Testis (tissue), 3 donors: Measurements from ENCODE around the gene DVL1. TPM values are rescaled to one million over a fixed set of nuclear protein-coding genes. Genes with fewer than 3 reads are reported as not detected.

ENCODE experiments used
- DNase-seq: peaks from one replicate; pipeline ENCODE4 v3.0.0-alpha.2; 2019
- H3K27ac ChIP-seq, 2 donors: fragments of 200-600 bp; sonication (generic); one replicate each; pipeline ENCODE4 v1.5.1; 2019
- H3K27me3 ChIP-seq: fragments of 200-600 bp; sonication (generic); one replicate; pipeline ENCODE4 v1.5.1; 2019
- H3K36me3 ChIP-seq: fragments of 200-600 bp; sonication (generic); one replicate; pipeline ENCODE4 v1.5.1; 2017; ENCODE audit warnings: low read depth; ENCODE audit errors: missing control alignments
- H3K4me1 ChIP-seq: fragments of 200-600 bp; sonication (generic); one replicate; pipeline ENCODE4 v1.5.1; 2019
- H3K4me3 ChIP-seq, 2 donors: fragments of 200-600 bp; sonication (generic); one replicate each; pipeline ENCODE4 v1.5.1; 2017 to 2019
- H3K9me3 ChIP-seq: fragments of 200-600 bp; sonication (generic); one replicate; pipeline ENCODE4 v1.5.1; 2017
- POLR2A ChIP-seq: fragments of 450-650 bp; IDR thresholded peaks from one replicate; pipeline ENCODE4 v1.6.1; 2017; ENCODE audit warnings: antibody characterized with exemption, mild to moderate bottlenecking, moderate library complexity
- WGBS, 2 donors: methylation state at CpG; one replicate each; pipeline ENCODE4 v1.1.5; 2018; 5-methylcytosine and 5-hydroxymethylcytosine counted together
- intact Hi-C: fragments of 100-400 bp; cut with DNase I; formaldehyde crosslinking; loops from one replicate; pipeline ENCODE4 v1.15.1; 2023; ENCODE audit warnings: low total_unique reads
- polyA plus RNA-seq: library from polyadenylated mRNA; stranded (reverse); fragments of 350-450 nt; fragmentation: Illumina TruSeq; extraction: RNeasy Lipid Tissue Mini Kit (QIAGEN cat#74804); gene quantifications from one replicate; pipeline ENCODE4 v1.2.3, GENCODE V29; 2014; ENCODE audit warnings: low read depth, low replicate concordance; ENCODE audit not compliant: insufficient read depth
- total RNA-seq, 2 donors: library from RNA; depleted of rRNA; stranded (reverse); fragments of >200 nt; gene quantifications; one replicate each; pipeline ENCODE4 v1.2.3, GENCODE V29; 2016
- TF ChIP-seq, protein P1 (sequence below), 3 experiments: fragments of 450-650 bp in 2 of 3; fragments of 200-600 bp in 1 of 3; sonication (generic) in 1 of 3; IDR thresholded peaks; one replicate each; pipeline ENCODE4 v1.5.1; 2016 to 2019; ENCODE audit warnings: antibody characterized with exemption in 3 of 3, mild to moderate bottlenecking in 2 of 3, moderate library complexity in 1 of 3

The DVL1 gene
- total and polyA plus RNA-seq, 3 donors from 2014 or later, result 65.8 to 183 (median 169) TPM

GRCh38 chr1:1328254-1328653 is 21.0 kb downstream of the DVL1 start:
- Histone ChIP-seq H3K4me1 (peaks cover 18% of the 10 kb centered on the region), H3K27ac (no peak overlapping the region), H3K27me3 (no peaks in the 10 kb centered on the region), H3K36me3 (no peaks in the 10 kb centered on the region), H3K4me3 (no peak overlapping the region), H3K9me3 (no peaks in the 10 kb centered on the region)
- DNase-seq, result no peak
- WGBS, 2 donors, result 89 to 92% methylated on average over 10 to 15 of the region's 15 CpGs
- intact Hi-C loops, result no loop called here
- no peak for TF ChIP-seq POLR2A
- TF ChIP-seq, protein P1, sequence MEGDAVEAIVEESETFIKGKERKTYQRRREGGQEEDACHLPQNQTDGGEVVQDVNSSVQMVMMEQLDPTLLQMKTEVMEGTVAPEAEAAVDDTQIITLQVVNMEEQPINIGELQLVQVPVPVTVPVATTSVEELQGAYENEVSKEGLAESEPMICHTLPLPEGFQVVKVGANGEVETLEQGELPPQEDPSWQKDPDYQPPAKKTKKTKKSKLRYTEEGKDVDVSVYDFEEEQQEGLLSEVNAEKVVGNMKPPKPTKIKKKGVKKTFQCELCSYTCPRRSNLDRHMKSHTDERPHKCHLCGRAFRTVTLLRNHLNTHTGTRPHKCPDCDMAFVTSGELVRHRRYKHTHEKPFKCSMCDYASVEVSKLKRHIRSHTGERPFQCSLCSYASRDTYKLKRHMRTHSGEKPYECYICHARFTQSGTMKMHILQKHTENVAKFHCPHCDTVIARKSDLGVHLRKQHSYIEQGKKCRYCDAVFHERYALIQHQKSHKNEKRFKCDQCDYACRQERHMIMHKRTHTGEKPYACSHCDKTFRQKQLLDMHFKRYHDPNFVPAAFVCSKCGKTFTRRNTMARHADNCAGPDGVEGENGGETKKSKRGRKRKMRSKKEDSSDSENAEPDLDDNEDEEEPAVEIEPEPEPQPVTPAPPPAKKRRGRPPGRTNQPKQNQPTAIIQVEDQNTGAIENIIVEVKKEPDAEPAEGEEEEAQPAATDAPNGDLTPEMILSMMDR (IDR thresholded peaks at IDR 0.05), result no peak

DNA sequence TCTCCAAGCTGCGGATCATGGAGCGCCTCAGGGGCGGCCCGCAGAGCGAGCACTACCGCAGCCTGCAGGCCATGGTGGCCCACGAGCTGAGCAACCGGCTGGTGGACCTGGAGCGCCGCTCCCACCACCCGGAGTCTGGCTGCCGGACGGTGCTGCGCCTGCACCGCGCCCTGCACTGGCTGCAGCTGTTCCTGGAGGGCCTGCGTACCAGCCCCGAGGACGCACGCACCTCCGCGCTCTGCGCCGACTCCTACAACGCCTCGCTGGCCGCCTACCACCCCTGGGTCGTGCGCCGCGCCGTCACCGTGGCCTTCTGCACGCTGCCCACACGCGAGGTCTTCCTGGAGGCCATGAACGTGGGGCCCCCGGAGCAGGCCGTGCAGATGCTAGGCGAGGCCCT is 21.9 kb downstream of the DVL1 start:
- H3K36me3 ChIP-seq, result no peaks in the 10 kb centered on the region
- 89 to 90% methylated on average over 25 to 32 of the region's 40 CpGs for WGBS, 2 donors
- intact Hi-C loops, result no loop called here
- TF ChIP-seq, protein P1 (IDR thresholded peaks at IDR 0.05), result no peak
- no peak for TF ChIP-seq POLR2A
- H3K27ac ChIP-seq, result no peak overlapping the region
- no peaks in the 10 kb centered on the region for H3K9me3 ChIP-seq
- peaks cover 22% of the 10 kb centered on the region for H3K4me1 ChIP-seq
- DNase-seq, result no peak
- no peaks in the 10 kb centered on the region for H3K27me3 ChIP-seq
- H3K4me3 ChIP-seq, result no peak overlapping the region

DNA sequence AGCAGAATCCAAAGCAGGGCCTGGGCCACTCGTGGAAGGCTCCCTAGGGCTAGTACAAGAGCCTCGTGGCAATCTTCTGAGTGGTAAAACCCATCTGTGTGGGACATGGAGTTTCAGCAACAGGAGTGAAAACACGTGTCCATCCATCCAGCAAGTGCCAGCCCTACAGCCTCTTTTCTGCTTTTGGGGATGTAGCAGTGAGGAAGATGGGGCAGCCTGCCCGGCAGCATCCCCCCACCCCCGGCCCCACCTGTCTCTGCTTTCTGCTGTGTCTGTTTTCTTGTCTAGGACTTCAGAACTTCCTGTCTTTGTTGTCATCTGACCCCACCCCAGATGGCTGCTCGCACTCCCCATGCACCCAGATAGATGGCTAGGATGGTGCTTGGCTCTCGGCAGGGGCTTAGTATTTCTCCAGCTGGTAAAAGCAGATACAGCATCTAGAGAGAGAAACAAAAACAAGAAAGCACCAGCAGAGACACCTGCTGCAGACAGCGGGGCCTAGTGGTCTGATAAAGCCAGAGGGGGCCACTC is 23.1 kb downstream of the DVL1 start:
- no peaks in the 10 kb centered on the region for H3K36me3 ChIP-seq
- TF ChIP-seq, protein P1 (IDR thresholded peaks at IDR 0.05), result no peak
- TF ChIP-seq POLR2A, result no peak
- no peak for DNase-seq
- no peak overlapping the region for H3K4me3 ChIP-seq
- H3K27ac ChIP-seq, result no peak overlapping the region
- 79 to 81% methylated on average over 8 of the region's 8 CpGs for WGBS, 2 donors
- no peaks in the 10 kb centered on the region for H3K9me3 ChIP-seq
- no peaks in the 10 kb centered on the region for H3K27me3 ChIP-seq
- intact Hi-C loops, result no loop called here
- peaks cover 22% of the 10 kb centered on the region for H3K4me1 ChIP-seq

DNA sequence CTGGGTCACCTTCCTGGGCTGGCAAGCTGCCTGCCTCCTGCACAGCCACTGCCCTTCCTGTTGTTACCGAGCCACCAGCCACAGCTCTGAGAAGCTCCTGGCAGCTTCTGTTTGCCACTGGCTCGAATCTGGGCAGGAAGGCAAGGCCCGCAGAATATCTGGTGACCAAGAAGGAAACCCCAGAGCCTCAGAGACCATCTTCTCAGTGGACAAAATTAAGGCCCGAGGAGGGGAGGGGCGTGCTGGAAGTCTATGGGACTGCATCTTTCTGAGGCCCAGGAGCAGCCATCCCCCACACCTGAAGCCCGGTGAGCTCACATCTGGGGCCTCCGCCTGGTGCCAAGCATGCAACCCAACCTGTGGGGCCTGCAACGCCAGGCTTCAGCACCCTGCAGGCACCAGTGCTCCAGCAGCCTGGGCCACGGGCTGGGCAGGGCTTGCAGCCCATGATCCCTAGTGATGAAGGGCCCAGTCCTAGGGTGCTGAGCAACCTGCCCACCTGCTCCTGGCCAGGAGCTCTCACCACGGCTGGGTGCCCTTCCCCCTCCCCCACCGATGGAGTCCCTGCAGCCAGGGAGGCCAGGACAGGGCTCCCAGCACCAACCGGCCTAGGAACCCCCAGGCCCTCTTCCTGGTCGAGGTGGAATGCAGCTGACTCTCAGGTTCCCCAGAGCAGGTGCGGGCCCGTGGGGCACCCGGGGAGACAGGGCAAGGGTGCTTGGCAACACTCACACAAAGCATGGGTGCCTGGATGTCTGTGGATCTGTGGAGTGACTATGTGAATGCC is 23.7 kb downstream of the DVL1 start:
- DNase-seq, result no peak
- Histone ChIP-seq H3K4me1 (peaks cover 22% of the 10 kb centered on the region), H3K36me3 (no peaks in the 10 kb centered on the region), H3K27me3 (no peaks in the 10 kb centered on the region), H3K4me3 (peak overlapping the region; percentile 86 to 96), H3K27ac (peak overlapping the region; percentile 12 to 76), H3K9me3 (no peaks in the 10 kb centered on the region)
- intact Hi-C loops, result no loop called here
- whole genome bisulfite sequencing, 2 donors, result 56 to 58% methylated on average over 9 to 16 of the region's 16 CpGs
- TF ChIP-seq, protein P1 (IDR thresholded peaks at IDR 0.05), result no peak
- TF ChIP-seq POLR2A, result no peak
